IMR-90 (cell line): ENCODE results near the gene HTR3A. TPM values are rescaled to one million over a fixed set of nuclear protein-coding genes. Genes with fewer than 3 reads are reported as not detected.
"Not testable (repeated sequence)": the region's sequence is repeated elsewhere in the genome, so short reads cannot be mapped to it uniquely, and the experiment has no call there.

Experiments used
- ATAC-seq: fragments of 200-7000 bp; cut with Tn5 transposase; 2 replicates; pipeline ENCODE4 v1.9.1; 2020; ENCODE audit warnings: low read depth, mild to moderate bottlenecking, moderate library complexity
- BruUV-seq: library from RNA; stranded (reverse); fragments of 400-500 nt; replicated peaks from 2 replicates; lab custom pipeline; 2021; lab: Mats Ljungman, UMichigan
- CTCF ChIA-PET: fragments of 300-600 bp; formaldehyde crosslinking; extraction: SDS; loops from one replicate; lab custom pipeline; 2021; ENCODE audit warnings: antibody characterized with exemption; lab: Yijun Ruan, JAX
- POLR2A ChIA-PET: fragments of 300-600 bp; sonication (Branson Sonifier 250); formaldehyde crosslinking; loops from one replicate; lab custom pipeline; 2022; ENCODE audit warnings: antibody characterized with exemption; ENCODE audit not compliant: unreplicated experiment; lab: Charles Lee
- DNase-seq: peaks from one replicate; pipeline ENCODE4 v3.0.0; 2013
- H2AFZ ChIP-seq: replicated peaks from 2 replicates; pipeline ENCODE3; 2013; ENCODE audit warnings: low read length, mild to moderate bottlenecking; ENCODE audit not compliant: poor library complexity
- H2AK5ac ChIP-seq: 2 replicates; pipeline ENCODE4 v1.6.1; 2013; ENCODE audit warnings: low read depth, low read length, inconsistent platforms
- H2AK9ac ChIP-seq: replicated peaks from 2 replicates; pipeline ENCODE3; 2013; ENCODE audit warnings: mild to moderate bottlenecking, low read depth, low read length, moderate library complexity; ENCODE audit not compliant: poor library complexity
- H2BK120ac ChIP-seq: 2 replicates; pipeline ENCODE4 v1.6.1; 2013; ENCODE audit warnings: low read depth, low read length, inconsistent platforms
- H2BK15ac ChIP-seq: 3 replicates; pipeline ENCODE4 v1.6.1; 2013; ENCODE audit warnings: low read depth, low read length, inconsistent platforms
- H2BK20ac ChIP-seq: 2 replicates; pipeline ENCODE4 v1.6.1; 2013; ENCODE audit warnings: low read depth, mild to moderate bottlenecking, inconsistent platforms, low read length, moderate library complexity
- H2BK5ac ChIP-seq: 2 replicates; pipeline ENCODE4 v1.6.1; 2013; ENCODE audit warnings: mild to moderate bottlenecking, low read depth, low read length, inconsistent platforms; ENCODE audit not compliant: poor library complexity, severe bottlenecking
- H3K14ac ChIP-seq: replicated peaks from 2 replicates; pipeline ENCODE4 v1.6.1; 2013; ENCODE audit warnings: low read depth, low read length, inconsistent platforms
- H3K18ac ChIP-seq: 2 replicates; pipeline ENCODE4 v1.6.1; 2013; ENCODE audit warnings: low read depth, low read length, control low read depth
- H3K23ac ChIP-seq: 2 replicates; pipeline ENCODE4 v1.6.1; 2013; ENCODE audit warnings: low read depth, low read length, inconsistent platforms
- H3K27ac ChIP-seq: 2 replicates; pipeline ENCODE4 v1.5.1; 2013; ENCODE audit warnings: mild to moderate bottlenecking, control low read depth, low read length; ENCODE audit not compliant: insufficient read depth
- H3K27me3 ChIP-seq: 2 replicates; pipeline ENCODE4 v1.6.1; 2013; ENCODE audit warnings: low read length; ENCODE audit not compliant: control insufficient read depth, insufficient read depth
- H3K36me3 ChIP-seq: 2 replicates; pipeline ENCODE4 v1.6.1; 2013; ENCODE audit warnings: low read length, mixed read lengths; ENCODE audit not compliant: control insufficient read depth, insufficient read depth
- H3K4ac ChIP-seq: 2 replicates; pipeline ENCODE4 v1.6.1; 2013; ENCODE audit warnings: low read depth, low read length, inconsistent platforms
- H3K4me1 ChIP-seq: 2 replicates; pipeline ENCODE4 v1.6.1; 2013; ENCODE audit warnings: low read length, mixed read lengths; ENCODE audit not compliant: control insufficient read depth, insufficient read depth
- H3K4me2 ChIP-seq: 2 replicates; pipeline ENCODE4 v1.6.1; 2013; ENCODE audit warnings: low read depth, mild to moderate bottlenecking, control low read depth, low read length, moderate library complexity
- H3K4me3 ChIP-seq: 2 replicates; pipeline ENCODE4 v1.5.1; 2013; ENCODE audit warnings: low read depth, mild to moderate bottlenecking, control low read depth, low read length, moderate library complexity; ENCODE audit not compliant: insufficient read depth
- H3K56ac ChIP-seq: 2 replicates; pipeline ENCODE4 v1.6.1; 2013; ENCODE audit warnings: low read length, inconsistent platforms; ENCODE audit not compliant: insufficient read depth; ENCODE audit errors: extremely low read depth
- H3K79me1 ChIP-seq, 2 experiments: 2 replicates each; pipeline ENCODE4 v1.6.1; 2013; ENCODE audit warnings: low read length in 2 of 2, inconsistent platforms in 1 of 2, low read depth in 1 of 2
- H3K9ac ChIP-seq: 2 replicates; pipeline ENCODE4 v1.6.1; 2013; ENCODE audit warnings: low read depth, low read length, control low read depth
- H3K9me1 ChIP-seq: 2 replicates; pipeline ENCODE4 v1.6.1; 2013; ENCODE audit warnings: low read length, inconsistent platforms; ENCODE audit not compliant: insufficient read depth
- H3K9me3 ChIP-seq: 2 replicates; pipeline ENCODE4 v1.6.1; 2013; ENCODE audit warnings: low read length; ENCODE audit not compliant: control insufficient read depth, insufficient read depth
- H4K20me1 ChIP-seq: 2 replicates; pipeline ENCODE4 v1.6.1; 2013; ENCODE audit warnings: low read length, inconsistent platforms; ENCODE audit not compliant: insufficient read depth
- H4K5ac ChIP-seq: 2 replicates; pipeline ENCODE4 v1.6.1; 2013; ENCODE audit warnings: mild to moderate bottlenecking, low read depth, low read length, control low read depth
- H4K8ac ChIP-seq, 2 experiments: 2 replicates each; pipeline ENCODE4 v1.6.1; 2013; ENCODE audit warnings: low read depth in 2 of 2, low read length in 2 of 2, control low read depth in 1 of 2, inconsistent platforms in 1 of 2
- H4K91ac ChIP-seq: 2 replicates; pipeline ENCODE4 v1.6.1; 2013; ENCODE audit warnings: low read depth, low read length, inconsistent platforms; ENCODE audit not compliant: insufficient read depth
- WGBS, 2 experiments: methylation state at CpG; one replicate each; pipeline versions ENCODE4 v1.1.5 to v1.1.7; 2013; ENCODE audit warnings: missing lambda C conversion rate in 2 of 2; ENCODE audit not compliant: insufficient read length in 1 of 2; ENCODE audit errors: extremely low coverage in 2 of 2; 5-methylcytosine and 5-hydroxymethylcytosine counted together
- dilution Hi-C: fragments of 300-500 bp; cut with HindIII; formaldehyde crosslinking; loops from one replicate; pipeline ENCODE4 v1.14.3; 2018; ENCODE audit warnings: low sequenced_read_pairs; ENCODE audit not compliant: unreplicated experiment
- in situ Hi-C: fragments of 300-500 bp; cut with MboI; formaldehyde crosslinking; loops from 3 replicates; pipeline ENCODE4 v1.14.3; 2019; ENCODE audit warnings: low sequenced_read_pairs, inconsistent platforms, mixed read lengths
- intact Hi-C: fragments of 100-400 bp; cut with micrococcal nuclease; formaldehyde crosslinking; loops from 2 replicates; pipeline ENCODE4 v1.10.0; 2022
- polyA plus RNA-seq, 3 experiments: library from polyadenylated mRNA; depleted of rRNA; stranded (reverse); fragments of >200 nt; gene quantifications; 2 replicates each; pipeline ENCODE4 v1.2.3, GENCODE V29; 2012; ENCODE audit warnings: low replicate concordance in 1 of 3
- total RNA-seq: library from RNA; depleted of rRNA; stranded (reverse); fragments of >200 nt; gene quantifications from 2 replicates; pipeline ENCODE4 v1.2.3, GENCODE V29; 2012

HTR3A gene
- total and polyA plus RNA-seq, 2 of the 4 experiments (the other 2 are of a cell fraction): not detected

GRCh38 chr11:113946162-113946561 lies 28.7 kb upstream of the HTR3A start:
- H2BK20ac ChIP-seq, H3K9ac ChIP-seq, H3K27ac ChIP-seq, H3K4me3 ChIP-seq, H2AFZ ChIP-seq, H4K20me1 ChIP-seq, ATAC-seq, H2BK120ac ChIP-seq, H3K23ac ChIP-seq, H3K9me3 ChIP-seq, dilution Hi-C loops, H3K14ac ChIP-seq, H3K36me3 ChIP-seq, H4K91ac ChIP-seq, H3K4me1 ChIP-seq, H3K18ac ChIP-seq, H2AK5ac ChIP-seq, BruUV-seq, in situ Hi-C loops, H3K27me3 ChIP-seq, H2BK5ac ChIP-seq, H3K56ac ChIP-seq, POLR2A ChIA-PET, H2AK9ac ChIP-seq, H4K8ac ChIP-seq, H3K9me1 ChIP-seq, H2BK15ac ChIP-seq, H4K5ac ChIP-seq, DNase-seq, H3K79me1 ChIP-seq, intact Hi-C loops, H3K4me2 ChIP-seq, H3K4ac ChIP-seq: not testable (repeated sequence)
- no CpG with 5 or more reads among the region's 2 CpGs for WGBS, 2 experiments
- CTCF ChIA-PET: interaction anchor here (0.9 kb wide), 1 partner anchor 9 kb away, joined by 4 read pairs; no protein-coding TSS in a partner anchor
